ENCODE data around the gene RNF26. TPM values are rescaled to one million over a fixed set of nuclear protein-coding genes. Genes with fewer than 3 reads are reported as not detected.
A peak's percentile ranks its signal among the peaks of the same experiment; 100 is the strongest.

RNF26 gene
- total and polyA plus RNA-seq, 2 of the 13 experiments (the other 11 are each of a cell fraction or from before 2014, with no cell fraction given): 11.9 to 26.3 TPM

DNA sequence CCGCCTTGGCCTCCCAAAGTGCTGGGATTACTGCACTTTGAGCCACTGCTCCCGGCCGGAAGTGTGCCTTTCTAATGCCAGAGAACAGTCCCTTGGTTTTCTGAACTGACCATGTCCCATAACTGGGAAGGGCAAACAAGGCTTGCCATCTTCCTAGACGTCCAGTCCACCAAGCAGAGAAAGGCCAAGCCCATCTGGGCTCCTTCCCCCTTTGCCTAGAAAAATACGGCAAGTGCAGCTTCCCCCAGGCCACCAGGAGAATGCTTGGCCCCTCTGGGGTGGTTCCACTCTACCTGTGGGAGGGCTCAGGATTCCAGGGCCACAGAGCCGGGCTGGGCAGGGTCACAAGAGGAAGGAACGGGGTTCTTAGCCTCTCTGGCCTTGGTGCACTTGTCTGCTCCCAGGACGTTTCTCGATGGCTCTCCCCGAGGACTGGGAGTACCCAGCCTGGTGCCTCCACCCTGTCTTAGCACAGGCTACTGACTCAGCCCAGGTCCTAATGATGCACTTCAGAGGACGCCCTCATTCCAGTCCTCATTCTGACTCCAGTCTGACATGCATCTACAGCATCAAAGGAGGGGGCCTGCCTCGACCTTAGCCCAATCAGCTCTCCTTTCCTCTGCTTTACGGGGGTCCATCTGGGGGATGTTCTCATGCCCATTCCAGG, 46.0 kb downstream of the RNF26 start (continued):
- TF ChIP-seq USF2 (IDR thresholded peaks at IDR 0.05; ENCODE audit: low read depth, low read length): no peak
- TF ChIP-seq USF2 (CRISPR knock-in tag; IDR thresholded peaks at IDR 0.05; ENCODE audit: borderline replicate concordance): no peak
- no peak for TF ChIP-seq AGO2 (optimal IDR thresholded peaks at IDR 0.05; ENCODE audit: low read depth, low read length)
- no peak for TF ChIP-seq ZNF280D (CRISPR knock-in tag; IDR thresholded peaks at IDR 0.05)
- TF ChIP-seq, protein P1, sequence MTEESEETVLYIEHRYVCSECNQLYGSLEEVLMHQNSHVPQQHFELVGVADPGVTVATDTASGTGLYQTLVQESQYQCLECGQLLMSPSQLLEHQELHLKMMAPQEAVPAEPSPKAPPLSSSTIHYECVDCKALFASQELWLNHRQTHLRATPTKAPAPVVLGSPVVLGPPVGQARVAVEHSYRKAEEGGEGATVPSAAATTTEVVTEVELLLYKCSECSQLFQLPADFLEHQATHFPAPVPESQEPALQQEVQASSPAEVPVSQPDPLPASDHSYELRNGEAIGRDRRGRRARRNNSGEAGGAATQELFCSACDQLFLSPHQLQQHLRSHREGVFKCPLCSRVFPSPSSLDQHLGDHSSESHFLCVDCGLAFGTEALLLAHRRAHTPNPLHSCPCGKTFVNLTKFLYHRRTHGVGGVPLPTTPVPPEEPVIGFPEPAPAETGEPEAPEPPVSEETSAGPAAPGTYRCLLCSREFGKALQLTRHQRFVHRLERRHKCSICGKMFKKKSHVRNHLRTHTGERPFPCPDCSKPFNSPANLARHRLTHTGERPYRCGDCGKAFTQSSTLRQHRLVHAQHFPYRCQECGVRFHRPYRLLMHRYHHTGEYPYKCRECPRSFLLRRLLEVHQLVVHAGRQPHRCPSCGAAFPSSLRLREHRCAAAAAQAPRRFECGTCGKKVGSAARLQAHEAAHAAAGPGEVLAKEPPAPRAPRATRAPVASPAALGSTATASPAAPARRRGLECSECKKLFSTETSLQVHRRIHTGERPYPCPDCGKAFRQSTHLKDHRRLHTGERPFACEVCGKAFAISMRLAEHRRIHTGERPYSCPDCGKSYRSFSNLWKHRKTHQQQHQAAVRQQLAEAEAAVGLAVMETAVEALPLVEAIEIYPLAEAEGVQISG (CRISPR knock-in tag; IDR thresholded peaks at IDR 0.05): no peak
- TF ChIP-seq TBX2 (CRISPR knock-in tag; IDR thresholded peaks at IDR 0.05; ENCODE audit: borderline replicate concordance): no peak
- TF ChIP-seq, protein P2, sequence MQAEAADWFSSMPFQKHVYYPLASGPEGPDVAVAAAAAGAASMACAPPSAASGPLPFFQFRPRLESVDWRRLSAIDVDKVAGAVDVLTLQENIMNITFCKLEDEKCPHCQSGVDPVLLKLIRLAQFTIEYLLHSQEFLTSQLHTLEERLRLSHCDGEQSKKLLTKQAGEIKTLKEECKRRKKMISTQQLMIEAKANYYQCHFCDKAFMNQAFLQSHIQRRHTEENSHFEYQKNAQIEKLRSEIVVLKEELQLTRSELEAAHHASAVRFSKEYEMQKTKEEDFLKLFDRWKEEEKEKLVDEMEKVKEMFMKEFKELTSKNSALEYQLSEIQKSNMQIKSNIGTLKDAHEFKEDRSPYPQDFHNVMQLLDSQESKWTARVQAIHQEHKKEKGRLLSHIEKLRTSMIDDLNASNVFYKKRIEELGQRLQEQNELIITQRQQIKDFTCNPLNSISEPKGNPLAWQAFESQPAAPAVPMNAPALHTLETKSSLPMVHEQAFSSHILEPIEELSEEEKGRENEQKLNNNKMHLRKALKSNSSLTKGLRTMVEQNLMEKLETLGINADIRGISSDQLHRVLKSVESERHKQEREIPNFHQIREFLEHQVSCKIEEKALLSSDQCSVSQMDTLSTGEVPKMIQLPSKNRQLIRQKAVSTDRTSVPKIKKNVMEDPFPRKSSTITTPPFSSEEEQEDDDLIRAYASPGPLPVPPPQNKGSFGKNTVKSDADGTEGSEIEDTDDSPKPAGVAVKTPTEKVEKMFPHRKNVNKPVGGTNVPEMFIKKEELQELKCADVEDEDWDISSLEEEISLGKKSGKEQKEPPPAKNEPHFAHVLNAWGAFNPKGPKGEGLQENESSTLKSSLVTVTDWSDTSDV (CRISPR knock-in tag; IDR thresholded peaks at IDR 0.05): peak; percentile 64; the same call in 1 of the 2 replicates
- TF ChIP-seq ZBTB20 (CRISPR knock-in tag; IDR thresholded peaks at IDR 0.05; ENCODE audit: borderline replicate concordance, low read depth): no peak
- 0 out of 2 replicates have a peak, but pooled peaks have one; percentile 10 for TF ChIP-seq ELF3 (CRISPR knock-in tag; IDR thresholded peaks at IDR 0.05)
- peak; percentile 69; the same call in 1 of the 2 replicates for TF ChIP-seq ZNF547 (CRISPR knock-in tag; IDR thresholded peaks at IDR 0.05)
- no peak for TF ChIP-seq HOXA5 (CRISPR knock-in tag; IDR thresholded peaks at IDR 0.05)
- TF ChIP-seq KDM5B (CRISPR knock-in tag; IDR thresholded peaks at IDR 0.05; ENCODE audit: borderline replicate concordance): no peak
- no peak for TF ChIP-seq MAZ (IDR thresholded peaks at IDR 0.05; ENCODE audit: borderline replicate concordance, low read depth, low read length)
- no peak for TF ChIP-seq MAZ (CRISPR knock-in tag; IDR thresholded peaks at IDR 0.05; ENCODE audit: low read depth)
- TF ChIP-seq ZNF468 (CRISPR knock-in tag; IDR thresholded peaks at IDR 0.05): 0 out of 2 replicates have a peak, but pooled peaks have one; percentile 51
- TF ChIP-seq PRPF4 (IDR thresholded peaks at IDR 0.05; ENCODE audit: low read depth, low read length, poor library complexity, severe bottlenecking): no peak
- TF ChIP-seq HOXA3 (CRISPR knock-in tag; IDR thresholded peaks at IDR 0.05): 0 out of 2 replicates have a peak, but pooled peaks have one; percentile 21
- peak; percentile 33; the same call in 1 of the 2 replicates for TF ChIP-seq ZMYM4 (CRISPR knock-in tag; IDR thresholded peaks at IDR 0.05)
- TF ChIP-seq ZBTB21 (CRISPR knock-in tag; IDR thresholded peaks at IDR 0.05): no peak
